ENCODE results near the gene ZNF443. TPM values are rescaled to one million over a fixed set of nuclear protein-coding genes. Genes with fewer than 3 reads are reported as not detected.

The ZNF443 gene
- polyA plus RNA-seq, 3 donors, result 0.24 to 1.00 (median 0.52) TPM

DNA sequence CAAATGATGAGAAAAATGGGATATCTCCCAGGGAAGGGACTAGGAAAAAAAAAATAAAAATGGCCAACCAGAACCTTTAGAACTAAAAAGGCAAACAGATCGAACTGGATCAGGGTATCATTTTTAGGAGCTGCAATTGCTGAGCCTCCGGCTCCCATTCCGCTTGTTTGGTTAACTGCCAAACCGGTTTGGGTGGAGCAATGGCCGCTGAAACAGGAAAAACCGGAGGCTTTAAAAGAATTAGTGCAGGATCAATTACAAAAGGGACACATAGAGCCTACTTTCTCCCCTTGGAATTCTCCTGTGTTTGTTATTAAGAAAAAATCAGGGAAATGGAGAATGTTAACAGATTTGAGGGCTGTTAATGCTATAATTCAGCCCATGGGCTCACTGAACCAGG is 12.7 kb upstream of the ZNF443 start:
- H3K27ac ChIP-seq (ENCODE audit: low read depth in 1 of 2, low read length in 2 of 2), result no peak overlapping the region
- no peak overlapping the region for H3K9ac ChIP-seq (ENCODE audit: insufficient read depth, low read length, poor library complexity, severe bottlenecking)
- H3K9me3 ChIP-seq (replicated peaks in 1 of 2; ENCODE audit: control insufficient read depth in 1 of 2, insufficient read depth in 1 of 2, low read length in 2 of 2), result peaks cover 60 to 80% of the 10 kb centered on the region in 2 donors
- no peak for TF ChIP-seq CTCF (IDR thresholded peaks at IDR 0.05)
- intact Hi-C loops (cut with micrococcal nuclease), result no loop called here
- Mint-ChIP-seq H3K4me1 (no peaks in the 10 kb centered on the region), H3K27me3 (ENCODE audit: low read depth in 3 of 3) (peaks cover 0 to 3% (median 3%) of the 10 kb centered on the region in 3 donors), H3K27ac (no peak overlapping the region), H3K36me3 (peaks cover 0 to 3% of the 10 kb centered on the region in 2 donors), H3K4me3 (no peak overlapping the region), H3K9me3 (peaks cover 36 to 84% (median 76%) of the 10 kb centered on the region in 7 donors)
- no peaks in the 10 kb centered on the region for H3K79me2 ChIP-seq (ENCODE audit: insufficient read depth, low read length)
- H3K27me3 ChIP-seq (ENCODE audit: control insufficient read depth in 2 of 2, insufficient read depth in 2 of 2, low read length in 2 of 2), result no peaks in the 10 kb centered on the region
- no peaks in the 10 kb centered on the region for H4K20me1 ChIP-seq (ENCODE audit: insufficient read depth, low read length)
- H3K4me3 ChIP-seq (replicated peaks in 1 of 3; ENCODE audit: low read depth in 2 of 3, low read length in 3 of 3), result no peak overlapping the region
- no peak for DNase-seq
- H3K36me3 ChIP-seq (replicated peaks in 1 of 2; ENCODE audit: control insufficient read depth in 1 of 2, insufficient read depth in 2 of 2, low read length in 2 of 2), result no peaks in the 10 kb centered on the region
- 96% methylated on average over 3 of the region's 6 CpGs for WGBS (ENCODE audit: insufficient coverage)
- no peak overlapping the region for H3K4me2 ChIP-seq (replicated peaks; ENCODE audit: extremely low read depth, low read length, poor library complexity, severe bottlenecking)
- H3K4me1 ChIP-seq (ENCODE audit: control insufficient read depth in 1 of 2, insufficient read depth in 2 of 2, low read length in 2 of 2), result no peaks in the 10 kb centered on the region
- H2AFZ ChIP-seq (ENCODE audit: insufficient read depth, low read depth, low read length, poor library complexity, severe bottlenecking), result no peak overlapping the region

GRCh38 chr19:12450844-12451243 is 10.0 kb upstream of the ZNF443 start:
- intact Hi-C loops (cut with micrococcal nuclease), result no loop called here
- no peak overlapping the region for H3K27ac ChIP-seq (ENCODE audit: low read depth in 1 of 2, low read length in 2 of 2)
- no peaks in the 10 kb centered on the region for H3K79me2 ChIP-seq (ENCODE audit: insufficient read depth, low read length)
- H3K9me3 Mint-ChIP-seq, result peaks cover 32 to 78% (median 71%) of the 10 kb centered on the region in 7 donors
- H3K4me2 ChIP-seq (replicated peaks; ENCODE audit: extremely low read depth, low read length, poor library complexity, severe bottlenecking), result no peak overlapping the region
- H3K36me3 Mint-ChIP-seq, result peaks cover 0 to 3% of the 10 kb centered on the region in 2 donors
- no peak overlapping the region for H3K4me3 Mint-ChIP-seq
- no peaks in the 10 kb centered on the region for H3K27me3 ChIP-seq (ENCODE audit: control insufficient read depth in 2 of 2, insufficient read depth in 2 of 2, low read length in 2 of 2)
- H3K36me3 ChIP-seq (replicated peaks in 1 of 2; ENCODE audit: control insufficient read depth in 1 of 2, insufficient read depth in 2 of 2, low read length in 2 of 2), result no peaks in the 10 kb centered on the region
- H3K9me3 ChIP-seq (replicated peaks in 1 of 2; ENCODE audit: control insufficient read depth in 1 of 2, insufficient read depth in 1 of 2, low read length in 2 of 2), result peaks cover 49 to 65% of the 10 kb centered on the region in 2 donors
- TF ChIP-seq CTCF (IDR thresholded peaks at IDR 0.05), result no peak
- no peaks in the 10 kb centered on the region for H3K4me1 Mint-ChIP-seq
- H4K20me1 ChIP-seq (ENCODE audit: insufficient read depth, low read length), result no peaks in the 10 kb centered on the region
- peak overlapping the region in 1 of 7 donors; percentile 10 for H3K27ac Mint-ChIP-seq
- no peak overlapping the region for H3K4me3 ChIP-seq (replicated peaks in 1 of 3; ENCODE audit: low read depth in 2 of 3, low read length in 3 of 3)
- H3K4me1 ChIP-seq (ENCODE audit: control insufficient read depth in 1 of 2, insufficient read depth in 2 of 2, low read length in 2 of 2), result no peaks in the 10 kb centered on the region
- no peak overlapping the region for H3K9ac ChIP-seq (ENCODE audit: insufficient read depth, low read length, poor library complexity, severe bottlenecking)
- H2AFZ ChIP-seq (ENCODE audit: insufficient read depth, low read depth, low read length, poor library complexity, severe bottlenecking), result no peak overlapping the region
- peaks cover 0 to 3% (median 3%) of the 10 kb centered on the region in 3 donors for H3K27me3 Mint-ChIP-seq (ENCODE audit: low read depth in 3 of 3)
- no peak for DNase-seq
- WGBS (ENCODE audit: insufficient coverage), result 87% methylated on average over 10 of the region's 10 CpGs
